ENCODE measurements around the gene PRR14. TPM values are rescaled to one million over a fixed set of nuclear protein-coding genes. Genes with fewer than 3 reads are reported as not detected.

The PRR14 gene
- polyA plus RNA-seq, 1 of the 3 experiments (the other 2 are of a cell fraction): 13.5 TPM

DNA sequence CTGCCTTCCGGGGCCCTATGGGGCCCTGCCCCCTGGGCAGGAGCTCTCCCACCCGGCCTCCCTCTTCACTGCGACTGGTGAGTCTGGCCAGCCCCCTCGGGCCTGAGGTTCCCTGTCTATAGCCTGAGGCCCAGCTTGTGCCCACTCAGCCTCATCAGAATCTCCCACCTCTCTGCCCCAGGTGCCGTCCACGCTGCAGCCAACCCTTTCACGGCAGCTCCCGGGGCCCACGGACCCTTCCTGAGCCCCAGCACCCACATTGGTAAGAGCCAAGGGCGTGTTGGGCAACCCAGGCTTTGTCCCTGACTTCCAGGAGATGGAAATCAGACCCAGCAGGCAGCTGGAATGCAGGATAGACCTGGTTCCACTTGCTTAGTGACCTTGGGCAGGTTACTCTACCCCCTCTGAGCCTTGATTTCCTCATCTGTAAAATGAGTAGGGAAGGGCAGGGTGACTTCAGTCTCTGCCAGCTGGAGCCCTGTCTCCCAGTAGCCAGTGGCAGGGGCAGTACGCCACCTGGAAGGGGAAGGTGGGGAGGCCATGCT is 16.7 kb downstream of the PRR14 start (continued):
- TF ChIP-seq, protein P1, sequence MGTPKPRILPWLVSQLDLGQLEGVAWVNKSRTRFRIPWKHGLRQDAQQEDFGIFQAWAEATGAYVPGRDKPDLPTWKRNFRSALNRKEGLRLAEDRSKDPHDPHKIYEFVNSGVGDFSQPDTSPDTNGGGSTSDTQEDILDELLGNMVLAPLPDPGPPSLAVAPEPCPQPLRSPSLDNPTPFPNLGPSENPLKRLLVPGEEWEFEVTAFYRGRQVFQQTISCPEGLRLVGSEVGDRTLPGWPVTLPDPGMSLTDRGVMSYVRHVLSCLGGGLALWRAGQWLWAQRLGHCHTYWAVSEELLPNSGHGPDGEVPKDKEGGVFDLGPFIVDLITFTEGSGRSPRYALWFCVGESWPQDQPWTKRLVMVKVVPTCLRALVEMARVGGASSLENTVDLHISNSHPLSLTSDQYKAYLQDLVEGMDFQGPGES (IDR thresholded peaks at IDR 0.05; ENCODE audit: low read depth, low read length): no peak
- TF ChIP-seq YY1 (IDR thresholded peaks at IDR 0.05; ENCODE audit: low read depth): no peak

DNA sequence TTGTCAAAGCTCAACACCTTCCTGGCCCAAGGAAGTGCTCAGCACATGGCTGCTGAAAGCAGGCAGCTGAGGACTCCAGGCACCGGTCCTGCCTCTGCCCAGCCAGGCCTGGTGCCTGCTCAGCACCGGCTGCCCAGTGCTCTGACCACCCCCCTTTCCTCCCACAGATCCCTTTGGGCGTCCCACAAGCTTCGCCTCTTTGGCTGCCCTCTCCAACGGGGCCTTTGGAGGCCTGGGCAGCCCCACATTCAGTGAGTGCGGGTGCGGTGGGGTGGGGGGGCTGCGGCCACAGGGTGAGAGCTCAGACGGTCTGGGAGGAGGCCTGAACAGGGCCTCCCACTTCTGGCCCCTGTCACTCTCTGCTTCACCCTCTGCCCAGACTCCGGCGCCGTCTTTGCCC is 17.6 kb downstream of the PRR14 start:
- Histone ChIP-seq H3K4me1 (ENCODE audit: control insufficient read depth in 1 of 2, insufficient read depth in 2 of 2, low read depth in 1 of 2, low read length in 1 of 2) (no peaks in the 10 kb centered on the region), H3K27ac (ENCODE audit: low read depth in 2 of 2, low read length in 1 of 2) (no peak overlapping the region), H3K27me3 (ENCODE audit: insufficient read depth) (no peaks in the 10 kb centered on the region), H3K9me2 (no peaks in the 10 kb centered on the region), H3K4me2 (no peak overlapping the region), H3K79me2 (ENCODE audit: insufficient read depth) (peaks cover 9% of the 10 kb centered on the region), H4K20me1 (ENCODE audit: insufficient read depth) (peaks cover 10% of the 10 kb centered on the region; the same call in 1 of the 2 replicates), H3K36me3 (replicated peaks in 1 of 2; ENCODE audit: control insufficient read depth in 1 of 2, insufficient read depth in 2 of 2, low read length in 1 of 2) (peaks cover 31 to 64% of the 10 kb centered on the region in 2 experiments), H3K4me3 (ENCODE audit: low read depth in 2 of 2, low read length in 1 of 2) (no peak overlapping the region), H3F3A (replicated peaks; ENCODE audit: insufficient read depth) (peaks cover 10% of the 10 kb centered on the region), H2AFZ (ENCODE audit: low read depth) (no peak overlapping the region), H3K9me3 (no peaks in the 10 kb centered on the region), H3K9ac (no peak overlapping the region)
- ChIA-PET CTCF (interaction anchor here (0.9 to 2.3 kb wide), 2 partner anchors 15 to 25 kb away, joined by 3 to 7 read pairs; no protein-coding TSS in a partner anchor), POLR2A (no interaction called here)
- DNase-seq: no peak
- TF ChIP-seq SIN3A (IDR thresholded peaks at IDR 0.05; ENCODE audit: borderline replicate concordance, low read depth, low read length) (no peak), EP300 (IDR thresholded peaks at IDR 0.05; ENCODE audit: borderline replicate concordance in 1 of 2, low read depth in 1 of 2, low read length in 1 of 2) (no peak), RCOR1 (IDR thresholded peaks at IDR 0.05; ENCODE audit: low read length) (no peak), JUND (IDR thresholded peaks at IDR 0.05) (no peak), SMC3 (IDR thresholded peaks at IDR 0.05; ENCODE audit: low read depth, low read length) (no peak), RAD21 (IDR thresholded peaks at IDR 0.05; ENCODE audit: low read length) (no peak), TAF1 (IDR thresholded peaks at IDR 0.05; ENCODE audit: borderline replicate concordance, low read depth, low read length) (no peak), GATA2 (CRISPR knock-in tag; IDR thresholded peaks at IDR 0.05) (no peak), EZH2phosphoT487 (IDR thresholded peaks at IDR 0.05; ENCODE audit: borderline replicate concordance, low read depth) (no peak), RFX5 (IDR thresholded peaks at IDR 0.05; ENCODE audit: low read length) (no peak), FOXM1 (IDR thresholded peaks at IDR 0.05; ENCODE audit: low read depth) (no peak), POLR2AphosphoS5 (IDR thresholded peaks at IDR 0.05; ENCODE audit: low read depth, low read length) (no peak)
- TF ChIP-seq, protein P2, sequence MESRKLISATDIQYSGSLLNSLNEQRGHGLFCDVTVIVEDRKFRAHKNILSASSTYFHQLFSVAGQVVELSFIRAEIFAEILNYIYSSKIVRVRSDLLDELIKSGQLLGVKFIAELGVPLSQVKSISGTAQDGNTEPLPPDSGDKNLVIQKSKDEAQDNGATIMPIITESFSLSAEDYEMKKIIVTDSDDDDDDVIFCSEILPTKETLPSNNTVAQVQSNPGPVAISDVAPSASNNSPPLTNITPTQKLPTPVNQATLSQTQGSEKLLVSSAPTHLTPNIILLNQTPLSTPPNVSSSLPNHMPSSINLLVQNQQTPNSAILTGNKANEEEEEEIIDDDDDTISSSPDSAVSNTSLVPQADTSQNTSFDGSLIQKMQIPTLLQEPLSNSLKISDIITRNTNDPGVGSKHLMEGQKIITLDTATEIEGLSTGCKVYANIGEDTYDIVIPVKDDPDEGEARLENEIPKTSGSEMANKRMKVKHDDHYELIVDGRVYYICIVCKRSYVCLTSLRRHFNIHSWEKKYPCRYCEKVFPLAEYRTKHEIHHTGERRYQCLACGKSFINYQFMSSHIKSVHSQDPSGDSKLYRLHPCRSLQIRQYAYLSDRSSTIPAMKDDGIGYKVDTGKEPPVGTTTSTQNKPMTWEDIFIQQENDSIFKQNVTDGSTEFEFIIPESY (IDR thresholded peaks at IDR 0.05; ENCODE audit: borderline replicate concordance, low read depth): no peak
- WGBS (ENCODE audit: low lambda C conversion rate): 93% methylated on average over 8 of the region's 12 CpGs

All from SK-N-SH (cell line).